Adrenal gland (tissue), 12 donors: ENCODE measurements around the gene MYO9A. TPM values are rescaled to one million over a fixed set of nuclear protein-coding genes. Genes with fewer than 3 reads are reported as not detected.

Experiments
- DNase-seq, 7 donors: peaks; one replicate each; pipeline ENCODE4 v3.0.0-alpha.2; 2019 to 2020
- H3K27ac ChIP-seq, 5 donors: fragments of 200-600 bp; sonication (generic) in 4 of 5; 1 replicate in 3 of 5; 2 replicates in 2 of 5; pipeline versions ENCODE4 v1.5.1 to v1.8.0; 2016 to 2020; ENCODE audit warnings: mild to moderate bottlenecking in 1 of 5
- H3K27me3 ChIP-seq: fragments of 200-600 bp; 2 replicates; pipeline ENCODE4 v1.8.0; 2021
- H3K36me3 ChIP-seq, 2 donors: fragments of 200-600 bp; replicated peaks in 1 of 2; 1 replicate in 1 of 2; 2 replicates in 1 of 2; pipeline versions ENCODE4 v1.5.1 to v1.8.0; 2018 to 2022
- H3K4me1 ChIP-seq, 2 donors: fragments of 200-600 bp; replicated peaks in 1 of 2; 1 replicate in 1 of 2; 2 replicates in 1 of 2; pipeline versions ENCODE4 v1.5.1 to v1.8.0; 2018 to 2021
- H3K4me3 ChIP-seq, 4 donors: fragments of 200-600 bp; sonication (generic) in 3 of 4; one replicate each; pipeline ENCODE4 v1.5.1; 2016 to 2018
- H3K9me3 ChIP-seq, 3 donors: fragments of 200-600 bp; sonication (generic) in 1 of 3; replicated peaks in 1 of 3; 1 replicate in 2 of 3; 2 replicates in 1 of 3; pipeline versions ENCODE4 v1.5.1 to v1.8.0; 2016 to 2021
- CTCF ChIP-seq, 6 experiments: fragments of 450-650 bp in 4 of 6; fragments of 200-600 bp in 2 of 6; sonication (generic) in 1 of 6; IDR thresholded peaks; 1 replicate in 5 of 6; 2 replicates in 1 of 6; pipeline versions ENCODE4 v1.5.1 to v1.8.0; 2016 to 2021; ENCODE audit warnings: antibody characterized with exemption in 6 of 6, mild to moderate bottlenecking in 2 of 6, moderate library complexity in 1 of 6
- POLR2A ChIP-seq, 2 donors: fragments of 450-650 bp; IDR thresholded peaks; one replicate each; pipeline ENCODE4 v1.6.1; 2017; ENCODE audit warnings: antibody characterized with exemption in 2 of 2, mild to moderate bottlenecking in 2 of 2, moderate library complexity in 1 of 2
- WGBS, 4 donors: extraction: QIAGEN DNeasy Blood & Tissue Kit in 2 of 4; methylation state at CpG; one replicate each; pipeline versions ENCODE4 v1.1.5 to v1.1.7; 2013 to 2017; 5-methylcytosine and 5-hydroxymethylcytosine counted together
- intact Hi-C, 2 donors: fragments of 100-400 bp; cut with DNase I; formaldehyde crosslinking; loops; one replicate each; pipeline versions ENCODE4 v1.14.1 to v1.15.0; 2022 to 2023
- polyA plus RNA-seq, 3 donors: library from polyadenylated mRNA; stranded (reverse); fragments of 200-250 nt in 2 of 3; fragments of 350-450 nt in 1 of 3; fragmentation: Illumina TruSeq in 1 of 3; extraction: RNeasy Lipid Tissue Mini Kit (QIAGEN cat#74804) in 1 of 3; gene quantifications; one replicate each; pipeline ENCODE4 v1.2.3, GENCODE V29; 2013 to 2014
- total RNA-seq, 9 donors: library from RNA; depleted of rRNA in 4 of 9; stranded (reverse); fragments of >200 nt in 4 of 9; fragments of 120-200 nt in 1 of 9; fragmentation: NEBNext Ultra II Directional in 1 of 9; extraction: Animal tissue kit (Norgen Biotek cat#: 25700) in 1 of 9; gene quantifications; one replicate each; pipeline versions ENCODE4 v1.1.0 to v1.2.4, GENCODE V29; 2013 to 2023
- donor health status: healthy with polysubstance abuse.
- donor health status: Bipolar disorder and iron deficiency.
- donor health status: DM: yes; HTN: yes; CAD: no.
- donor health status: DM: no; HTN: no; CAD: no.
- donor health status: DM: no; HTN: no; CAD: no.
- donor health status: DM: yes; HTN: yes; CAD: no.

MYO9A gene
- total and polyA plus RNA-seq, 12 donors = 3.0 to 34.0 (median 19.8) TPM

- Histone ChIP-seq H3K27ac (no peak overlapping the region), H3K4me3 (no peak overlapping the region), H3K9me3 (no peaks in the 10 kb centered on the region), H3K4me1 (no peaks in the 10 kb centered on the region), H3K36me3 (no peaks in the 10 kb centered on the region), H3K27me3 (no peaks in the 10 kb centered on the region)
- 86 to 96% (median 92%) methylated on average over 10 of the region's 10 CpGs for WGBS, 4 donors
- intact Hi-C loops = no loop called here
- no peak for DNase-seq
- TF ChIP-seq CTCF (IDR thresholded peaks at IDR 0.05) (no peak), POLR2A (IDR thresholded peaks at IDR 0.05) (no peak)
These were observed 192.8 kb downstream of the MYO9A start for GRCh38 chr15:71925145-71925544.

GRCh38 chr15:71921191-71921590 lies 196.8 kb downstream of the MYO9A start:
- 90 to 95% (median 93%) methylated on average over 3 of the region's 3 CpGs for WGBS, 4 donors
- Histone ChIP-seq H3K27me3 (no peaks in the 10 kb centered on the region), H3K27ac (no peak overlapping the region), H3K36me3 (no peaks in the 10 kb centered on the region), H3K4me3 (no peak overlapping the region), H3K4me1 (no peaks in the 10 kb centered on the region), H3K9me3 (no peaks in the 10 kb centered on the region)
- TF ChIP-seq CTCF (IDR thresholded peaks at IDR 0.05) (no peak), POLR2A (IDR thresholded peaks at IDR 0.05) (no peak)
- no peak for DNase-seq
- intact Hi-C loops = no loop called here

- intact Hi-C loops = no loop called here
- DNase-seq = no peak
- H3K27me3 ChIP-seq = no peaks in the 10 kb centered on the region
- no peak overlapping the region for H3K4me3 ChIP-seq
- H3K9me3 ChIP-seq = no peaks in the 10 kb centered on the region
- WGBS, 4 donors = 94 to 98% (median 96%) methylated on average over 6 of the region's 6 CpGs
- H3K4me1 ChIP-seq = no peaks in the 10 kb centered on the region
- H3K36me3 ChIP-seq = no peaks in the 10 kb centered on the region
- TF ChIP-seq CTCF (IDR thresholded peaks at IDR 0.05) (no peak), POLR2A (IDR thresholded peaks at IDR 0.05) (no peak)
- no peak overlapping the region for H3K27ac ChIP-seq
These were observed 197.4 kb downstream of the MYO9A start for GRCh38 chr15:71920573-71920972.

- no peaks in the 10 kb centered on the region for H3K4me1 ChIP-seq
- no peaks in the 10 kb centered on the region for H3K9me3 ChIP-seq
- no peak overlapping the region for H3K27ac ChIP-seq
- DNase-seq = no peak
- H3K27me3 ChIP-seq = no peaks in the 10 kb centered on the region
- no peak overlapping the region for H3K4me3 ChIP-seq
- WGBS, 4 donors = 85 to 97% (median 89%) methylated on average over 3 of the region's 3 CpGs
- intact Hi-C loops = no loop called here
- TF ChIP-seq CTCF (IDR thresholded peaks at IDR 0.05) (no peak), POLR2A (IDR thresholded peaks at IDR 0.05) (no peak)
- no peaks in the 10 kb centered on the region for H3K36me3 ChIP-seq
These were observed 201.1 kb downstream of the MYO9A start for GRCh38 chr15:71916834-71917233.
